ENCODE data around the gene SPAG7. TPM values are rescaled to one million over a fixed set of nuclear protein-coding genes. Genes with fewer than 3 reads are reported as not detected.

The SPAG7 gene
- total and polyA plus RNA-seq, 5 donors = 106 to 164 (median 121) TPM

DNA sequence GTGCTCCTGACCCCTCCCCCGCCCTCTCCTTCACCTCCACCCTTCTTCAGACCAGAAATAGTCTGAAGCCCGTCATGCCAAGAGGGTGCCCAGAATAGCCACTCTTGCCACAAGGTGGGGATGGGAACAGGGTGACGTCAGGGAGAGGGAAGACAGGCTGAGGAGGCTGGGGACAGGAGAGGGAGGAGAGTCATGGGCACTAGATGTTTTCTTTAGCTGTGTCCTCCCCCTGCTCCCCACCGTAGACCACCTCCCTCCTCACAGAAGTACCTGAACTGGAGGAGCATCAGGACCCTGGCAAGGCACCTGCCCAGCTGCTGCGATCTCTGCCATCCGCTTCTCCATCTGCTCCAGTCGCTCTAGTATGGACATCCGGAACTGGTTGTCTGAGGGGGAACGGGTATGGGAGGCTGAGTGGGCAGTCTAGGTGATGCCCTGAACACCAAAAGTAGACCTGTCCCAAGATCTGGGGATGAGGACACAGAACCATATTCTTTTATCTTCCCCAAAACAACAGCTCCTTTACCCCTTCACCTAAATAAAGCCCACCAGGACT, 6.6 kb upstream of the SPAG7 start:
- Histone ChIP-seq H3K4me3 (ENCODE audit: low read length) (no peak overlapping the region), H3K27ac (ENCODE audit: low read length) (peak overlapping the region; percentile 73), H3K9me3 (ENCODE audit: control insufficient read depth, low read length) (no peaks in the 10 kb centered on the region), H3K4me1 (ENCODE audit: control insufficient read depth, insufficient read depth, low read length) (peaks cover 8% of the 10 kb centered on the region), H3K27me3 (ENCODE audit: control insufficient read depth, insufficient read depth) (no peaks in the 10 kb centered on the region)
- intact Hi-C loops (cut with DNase I) = loop anchor here in 1 of 4 donors (10.0 kb wide), 1 partner anchor 81 kb away; no protein-coding TSS in a partner anchor
- ATAC-seq (peak; percentile 56 to 57), DNase-seq (no peak)
- 80% methylated on average over 9 of the region's 9 CpGs for WGBS

DNA sequence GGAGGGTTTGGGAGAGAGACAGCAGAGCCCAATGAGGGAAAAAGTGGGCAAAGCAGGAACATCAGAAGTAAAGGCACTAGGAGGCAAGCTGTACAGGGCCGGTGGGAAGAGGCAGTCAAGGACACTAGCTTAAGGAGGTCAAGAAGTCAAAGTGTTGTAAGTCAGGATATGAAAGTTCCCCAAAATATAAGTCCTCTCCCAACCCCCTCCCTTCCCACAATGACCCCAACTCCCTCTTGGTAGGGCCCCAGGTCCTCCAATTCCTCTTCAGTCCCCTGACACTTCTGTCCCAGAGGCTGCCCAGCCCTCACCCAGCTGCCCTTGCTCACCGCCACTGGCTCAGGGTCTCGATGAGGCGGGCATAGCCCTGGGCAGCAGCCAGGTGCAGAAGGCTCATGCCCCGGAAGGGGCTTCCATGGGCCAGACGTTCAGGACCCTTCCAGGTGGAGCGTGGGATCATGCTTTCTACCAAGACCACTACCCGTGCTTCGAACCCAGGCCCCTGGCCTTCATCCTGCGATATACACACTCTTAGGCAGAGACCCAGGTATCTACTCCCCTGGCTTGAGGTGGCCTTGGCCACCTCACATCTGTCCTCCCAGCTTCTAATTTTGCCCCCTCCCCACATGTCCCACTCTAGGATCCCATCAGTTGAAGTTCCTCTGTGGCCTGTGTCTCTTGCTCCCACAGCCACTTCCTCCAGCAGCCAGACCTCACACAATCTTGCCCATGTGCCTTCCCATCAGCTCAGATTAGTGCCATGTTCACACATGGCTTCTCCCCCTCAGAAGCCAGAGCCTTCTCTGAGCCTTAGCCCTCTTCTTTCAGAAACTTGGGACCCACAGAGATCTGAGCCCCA, 5.9 kb upstream of the SPAG7 start:
- Histone ChIP-seq H3K4me1 (ENCODE audit: control insufficient read depth, insufficient read depth, low read length) (peaks cover 8% of the 10 kb centered on the region), H3K9me3 (ENCODE audit: control insufficient read depth, low read length) (no peaks in the 10 kb centered on the region), H3K27me3 (ENCODE audit: control insufficient read depth, insufficient read depth) (no peaks in the 10 kb centered on the region), H3K4me3 (ENCODE audit: low read length) (no peak overlapping the region), H3K27ac (ENCODE audit: low read length) (peak overlapping the region; percentile 73)
- DNase-seq (no peak), ATAC-seq (no peak)
- WGBS = 89% methylated on average over 10 of the region's 10 CpGs
- intact Hi-C loops (cut with DNase I) = loop anchor here in 1 of 4 donors (10.0 kb wide), 1 partner anchor 81 kb away; no protein-coding TSS in a partner anchor

DNA sequence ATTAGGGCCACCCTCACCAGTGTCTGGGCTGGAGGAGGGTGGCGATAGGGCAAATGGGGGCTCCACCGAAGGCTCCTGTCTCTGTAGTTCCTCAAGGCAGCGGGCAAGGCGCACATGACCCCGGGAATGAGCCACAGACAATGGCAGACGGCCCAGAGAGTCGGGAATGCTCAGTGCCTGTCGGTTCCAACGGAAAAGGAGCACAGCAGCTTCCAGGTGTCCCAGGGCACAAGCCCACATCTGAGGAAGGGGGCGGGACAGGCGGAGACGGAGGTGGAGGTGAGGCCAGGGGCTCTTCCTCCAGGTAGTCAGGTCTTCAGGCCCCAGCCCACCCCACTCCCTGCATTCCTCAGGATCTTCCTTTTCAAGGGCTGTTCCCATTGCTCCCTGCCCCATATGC, 5.1 kb upstream of the SPAG7 start:
- no peak for DNase-seq
- Histone ChIP-seq H3K27ac (ENCODE audit: low read length) (peak overlapping the region; percentile 1), H3K9me3 (ENCODE audit: control insufficient read depth, low read length) (no peaks in the 10 kb centered on the region), H3K4me1 (ENCODE audit: control insufficient read depth, insufficient read depth, low read length) (peaks cover 8% of the 10 kb centered on the region), H3K27me3 (ENCODE audit: control insufficient read depth, insufficient read depth) (no peaks in the 10 kb centered on the region), H3K4me3 (ENCODE audit: low read length) (no peak overlapping the region)
- 76% methylated on average over 12 of the region's 12 CpGs for WGBS
- intact Hi-C loops (cut with DNase I) = loop anchor here in 1 of 4 donors (10.0 kb wide), 1 partner anchor 82 kb away; no protein-coding TSS in a partner anchor
- ATAC-seq = no peak

DNA sequence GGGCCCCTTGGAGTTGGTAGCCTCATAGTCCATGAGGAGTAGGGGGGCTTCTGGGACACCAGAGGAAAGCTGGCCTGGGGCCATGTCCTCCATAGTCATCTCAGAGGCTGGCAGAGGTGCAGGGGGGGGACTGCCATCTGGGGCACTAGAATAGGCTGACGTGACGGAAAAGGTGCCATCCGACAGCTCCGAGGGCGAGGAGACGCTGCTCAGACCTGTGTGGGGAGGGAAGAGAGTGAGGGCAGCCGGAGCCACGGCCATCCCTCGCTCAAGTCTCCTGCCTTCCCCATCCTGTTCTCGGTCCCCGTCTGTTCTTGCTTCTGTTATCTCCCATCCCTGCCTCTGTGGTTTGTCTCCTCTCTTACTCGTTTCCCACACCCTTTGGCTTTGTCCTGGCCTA, 4.7 kb upstream of the SPAG7 start:
- no peaks in the 10 kb centered on the region for H3K9me3 ChIP-seq (ENCODE audit: control insufficient read depth, low read length)
- peaks cover 8% of the 10 kb centered on the region for H3K4me1 ChIP-seq (ENCODE audit: control insufficient read depth, insufficient read depth, low read length)
- intact Hi-C loops (cut with DNase I) = loop anchor here in 1 of 4 donors (10.0 kb wide), 1 partner anchor 82 kb away; no protein-coding TSS in a partner anchor
- H3K4me3 ChIP-seq (ENCODE audit: low read length) = no peak overlapping the region
- DNase-seq (no peak), ATAC-seq (no peak)
- no peaks in the 10 kb centered on the region for H3K27me3 ChIP-seq (ENCODE audit: control insufficient read depth, insufficient read depth)
- 80% methylated on average over 12 of the region's 12 CpGs for WGBS
- H3K27ac ChIP-seq (ENCODE audit: low read length) = no peak overlapping the region

DNA sequence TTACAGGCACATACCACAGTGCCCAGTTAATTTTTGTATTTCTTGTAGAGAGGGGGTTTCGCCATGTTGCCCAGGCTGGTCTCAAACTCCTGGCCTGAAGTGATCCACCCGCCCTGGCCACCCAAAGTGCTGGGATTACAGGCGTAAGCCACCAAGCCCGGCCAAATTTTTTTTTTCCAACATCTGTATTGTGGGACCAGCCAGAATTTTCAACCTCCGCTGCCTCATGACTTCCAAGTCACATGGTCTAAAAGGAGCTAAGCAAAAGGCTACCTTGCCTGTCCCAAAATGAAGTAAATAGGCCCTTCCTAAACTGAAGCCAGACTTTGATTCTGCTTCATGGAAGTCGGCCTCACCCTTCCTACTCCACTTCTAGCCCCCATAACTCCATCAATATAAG, 4.2 kb upstream of the SPAG7 start:
- peaks cover 8% of the 10 kb centered on the region for H3K4me1 ChIP-seq (ENCODE audit: control insufficient read depth, insufficient read depth, low read length)
- intact Hi-C loops (cut with DNase I) = loop anchor here in 1 of 4 donors (10.0 kb wide), 1 partner anchor 83 kb away; no protein-coding TSS in a partner anchor
- DNase-seq (no peak), ATAC-seq (no peak)
- H3K4me3 ChIP-seq (ENCODE audit: low read length) = no peak overlapping the region
- WGBS = 84% methylated on average over 6 of the region's 6 CpGs
- no peaks in the 10 kb centered on the region for H3K27me3 ChIP-seq (ENCODE audit: control insufficient read depth, insufficient read depth)
- H3K27ac ChIP-seq (ENCODE audit: low read length) = no peak overlapping the region
- no peaks in the 10 kb centered on the region for H3K9me3 ChIP-seq (ENCODE audit: control insufficient read depth, low read length)

DNA sequence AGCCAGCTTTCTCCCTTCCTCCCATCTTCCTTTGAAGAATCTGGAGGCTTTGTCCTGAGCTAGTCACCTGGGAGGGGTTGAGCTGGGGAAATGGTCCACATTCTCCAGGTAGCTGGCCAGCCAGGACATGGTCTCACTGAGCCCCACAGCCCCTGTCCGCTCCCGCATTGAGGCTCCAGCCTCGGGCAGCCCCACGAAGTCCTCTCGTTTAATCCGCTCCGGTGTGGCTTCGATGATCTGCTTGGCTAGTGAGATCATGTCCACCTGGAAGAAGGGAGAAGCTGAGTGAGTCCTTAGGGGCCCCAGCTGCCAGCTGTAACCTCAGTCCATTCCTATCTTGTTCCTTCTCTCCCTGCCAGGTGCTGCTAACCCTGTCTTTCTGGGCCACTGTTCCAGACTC, 2.7 kb upstream of the SPAG7 start:
- intact Hi-C loops (cut with DNase I) = loop anchor here in 1 of 4 donors (10.0 kb wide), 1 partner anchor 85 kb away; no protein-coding TSS in a partner anchor
- Histone ChIP-seq H3K4me3 (ENCODE audit: low read length) (no peak overlapping the region), H3K4me1 (ENCODE audit: control insufficient read depth, insufficient read depth, low read length) (peaks cover 8% of the 10 kb centered on the region), H3K27me3 (ENCODE audit: control insufficient read depth, insufficient read depth) (no peaks in the 10 kb centered on the region), H3K9me3 (ENCODE audit: control insufficient read depth, low read length) (no peaks in the 10 kb centered on the region), H3K27ac (ENCODE audit: low read length) (no peak overlapping the region)
- no peak for DNase-seq
- no peak for ATAC-seq
- WGBS = 91% methylated on average over 8 of the region's 8 CpGs

DNA sequence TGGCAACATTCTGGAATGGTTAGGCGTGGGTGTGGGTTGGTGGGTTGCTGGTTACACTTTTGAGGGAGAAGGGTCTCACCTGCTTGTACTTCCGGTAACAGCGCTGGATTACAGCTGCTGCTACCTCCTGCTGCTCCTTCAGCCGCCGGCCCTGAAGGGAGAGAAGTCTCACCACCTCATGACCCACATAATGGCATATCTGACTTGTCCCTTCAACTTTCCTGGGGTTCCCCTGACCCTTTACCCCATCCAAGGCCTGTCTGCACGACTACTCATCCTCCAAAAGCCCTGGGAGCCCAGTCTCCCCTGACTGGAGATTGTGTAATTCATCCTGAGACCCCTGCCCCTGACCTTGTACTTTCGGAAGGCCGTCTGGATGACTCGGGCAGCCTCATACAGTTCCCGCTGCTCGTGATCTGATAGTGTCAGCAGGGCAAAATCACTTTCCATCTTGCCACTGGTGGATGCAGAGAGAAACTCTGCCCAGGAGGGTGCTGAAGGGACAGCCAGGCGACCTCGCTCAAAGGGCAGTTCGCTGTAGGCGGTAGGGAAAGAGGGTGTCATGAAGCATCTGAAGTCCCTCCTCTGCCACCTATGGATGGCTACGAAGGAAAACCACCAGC, 2.0 kb upstream of the SPAG7 start:
- Histone ChIP-seq H3K27me3 (ENCODE audit: control insufficient read depth, insufficient read depth) (no peaks in the 10 kb centered on the region), H3K9me3 (ENCODE audit: control insufficient read depth, low read length) (no peaks in the 10 kb centered on the region), H3K4me1 (ENCODE audit: control insufficient read depth, insufficient read depth, low read length) (peaks cover 4% of the 10 kb centered on the region), H3K27ac (ENCODE audit: low read length) (peak overlapping the region; percentile 10), H3K4me3 (ENCODE audit: low read length) (no peak overlapping the region)
- no peak for ATAC-seq
- WGBS = 80% methylated on average over 16 of the region's 16 CpGs
- DNase-seq = no peak
- intact Hi-C loops (cut with DNase I) = loop anchor here in 1 of 4 donors (10.0 kb wide), 1 partner anchor 85 kb away; no protein-coding TSS in a partner anchor

DNA sequence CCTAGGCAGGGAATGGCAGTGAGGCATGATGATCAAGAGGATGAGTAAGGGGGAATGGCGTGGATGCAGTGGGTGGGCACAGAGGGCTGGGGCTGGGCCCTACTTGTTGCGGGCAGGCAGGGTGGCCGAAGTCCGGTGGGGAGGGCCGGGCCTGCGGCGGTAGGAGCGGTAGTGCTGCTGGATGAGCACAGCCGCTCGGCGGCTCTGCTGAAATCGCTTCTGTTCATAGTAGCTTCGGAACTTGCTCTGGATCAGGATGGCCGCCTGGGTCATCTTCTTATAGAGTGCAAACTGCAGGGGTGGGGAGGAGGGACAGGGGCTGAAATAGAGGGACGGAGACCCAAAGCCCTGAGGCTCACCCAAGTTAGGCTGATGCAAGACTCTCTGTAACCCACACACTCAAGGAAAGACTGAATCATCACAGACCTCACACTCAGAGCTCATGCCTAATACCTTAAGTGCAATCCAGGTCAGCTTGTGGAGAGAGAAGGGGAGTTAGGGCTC, 1.5 kb upstream of the SPAG7 start:
- Histone ChIP-seq H3K4me3 (ENCODE audit: low read length) (no peak overlapping the region), H3K9me3 (ENCODE audit: control insufficient read depth, low read length) (no peaks in the 10 kb centered on the region), H3K27me3 (ENCODE audit: control insufficient read depth, insufficient read depth) (no peaks in the 10 kb centered on the region), H3K4me1 (ENCODE audit: control insufficient read depth, insufficient read depth, low read length) (peaks cover 4% of the 10 kb centered on the region), H3K27ac (ENCODE audit: low read length) (peak overlapping the region; percentile 72)
- ATAC-seq = no peak
- DNase-seq = no peak
- intact Hi-C loops (cut with DNase I) = no loop called here
- 74% methylated on average over 15 of the region's 15 CpGs for WGBS

DNA sequence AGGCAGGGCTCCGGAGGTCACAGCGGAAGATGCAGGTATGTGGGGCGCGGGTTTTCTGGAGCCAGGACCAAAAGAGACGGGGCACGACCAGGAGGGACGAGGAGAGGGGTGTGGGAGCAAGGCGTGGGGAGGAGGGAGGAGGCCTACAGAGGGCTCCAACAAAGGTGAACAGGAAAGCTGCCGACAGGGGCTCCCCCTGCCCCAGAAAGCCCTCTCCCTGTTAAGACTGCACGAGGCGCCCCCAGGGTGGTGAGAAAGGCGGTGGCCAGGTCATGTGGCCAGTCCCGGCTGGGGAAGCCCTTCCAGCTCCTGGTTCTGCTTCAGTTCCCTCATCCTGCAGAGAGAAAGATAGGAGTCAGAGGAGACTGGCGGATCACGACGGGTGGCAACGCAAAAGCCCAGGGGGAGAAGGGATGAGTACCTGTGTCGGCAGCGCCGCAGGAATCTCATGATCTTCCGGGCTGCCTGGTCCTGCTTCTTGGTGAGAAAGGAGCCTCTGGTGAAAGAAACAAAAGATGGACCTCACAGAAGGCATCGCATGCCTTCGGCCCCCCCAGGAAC, 949 bp upstream of the SPAG7 start:
- Histone ChIP-seq H3K27me3 (ENCODE audit: control insufficient read depth, insufficient read depth) (no peaks in the 10 kb centered on the region), H3K4me1 (ENCODE audit: control insufficient read depth, insufficient read depth, low read length) (peaks cover 2% of the 10 kb centered on the region), H3K4me3 (ENCODE audit: low read length) (peak overlapping the region; percentile 22), H3K9me3 (ENCODE audit: control insufficient read depth, low read length) (no peaks in the 10 kb centered on the region), H3K27ac (ENCODE audit: low read length) (peak overlapping the region; percentile 72)
- DNase-seq (peak in 1 of 3 donors; percentile 71), ATAC-seq (no peak)
- 30% methylated on average over 23 of the region's 23 CpGs for WGBS
- intact Hi-C loops (cut with DNase I) = no loop called here

DNA sequence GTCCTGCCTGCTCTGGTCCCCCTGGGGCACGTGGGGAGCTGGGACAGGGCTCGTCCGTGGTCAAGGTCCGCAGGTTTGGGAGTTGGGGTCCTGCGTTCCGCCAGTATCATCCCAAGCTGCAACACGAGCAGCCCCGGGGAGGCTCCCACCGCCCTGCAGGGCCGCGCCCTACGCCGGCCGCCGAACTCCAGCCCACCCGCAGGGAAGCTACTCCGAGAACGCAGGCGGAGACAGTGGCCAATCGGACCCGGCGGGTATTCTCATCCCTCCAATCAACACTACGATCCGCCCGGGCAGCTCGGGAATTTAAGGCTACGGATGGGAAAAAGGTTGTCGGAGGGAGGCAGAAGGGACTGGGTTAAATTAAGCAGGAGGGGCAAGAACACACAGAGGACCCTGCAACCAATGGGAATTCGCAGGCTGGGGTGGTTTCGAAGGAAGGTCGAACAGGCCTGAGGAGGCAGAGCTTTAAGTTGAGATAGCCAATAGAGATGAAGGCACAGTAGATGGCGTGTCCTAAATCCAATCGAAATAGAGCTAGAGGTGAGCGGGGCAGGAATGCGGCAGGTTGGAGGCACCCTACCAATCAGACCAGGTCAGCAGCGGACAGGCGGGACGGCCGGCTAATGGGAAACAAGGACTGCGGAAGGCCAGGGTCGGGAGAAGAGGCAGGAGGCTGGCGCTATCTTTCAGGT, 626 bp downstream of the SPAG7 start:
- under 1% methylated on average over 42 of the region's 42 CpGs for WGBS
- ATAC-seq = peak; percentile 94 to 95
- no peaks in the 10 kb centered on the region for H3K9me3 ChIP-seq (ENCODE audit: control insufficient read depth, low read length)
- H3K4me1 ChIP-seq (ENCODE audit: control insufficient read depth, insufficient read depth, low read length) = no peaks in the 10 kb centered on the region
- H3K27ac ChIP-seq (ENCODE audit: low read length) = peak overlapping the region; percentile 93
- intact Hi-C loops (cut with DNase I) = no loop called here
- DNase-seq = peak; percentile 98 to 99 (median 99)
- H3K4me3 ChIP-seq (ENCODE audit: low read length) = peak overlapping the region; percentile 54
- no peaks in the 10 kb centered on the region for H3K27me3 ChIP-seq (ENCODE audit: control insufficient read depth, insufficient read depth)
